Upper lobe of left lung (tissue), 4 donors: Measurements from ENCODE around the gene CPLX1.

Source experiments
- CTCF ChIP-seq, 6 experiments: fragments of 450-650 bp in 4 of 6; fragments of 200-600 bp in 2 of 6; sonication (generic) in 2 of 6; IDR thresholded peaks; one replicate each; pipeline ENCODE4 v1.5.1; 2016 to 2019; ENCODE audit warnings: antibody characterized with exemption in 6 of 6
- EP300 ChIP-seq, 4 donors: sonication (generic); formaldehyde crosslinking; IDR thresholded peaks; one replicate each; pipeline ENCODE4 v1.5.1; 2017; ENCODE audit warnings: antibody characterized with exemption in 4 of 4, control low read depth in 2 of 4
- POLR2A ChIP-seq, 4 donors: fragments of 450-650 bp; IDR thresholded peaks; one replicate each; pipeline ENCODE4 v1.5.1; 2016 to 2017; ENCODE audit warnings: antibody characterized with exemption in 4 of 4, mild to moderate bottlenecking in 2 of 4
- POLR2AphosphoS5 ChIP-seq, 2 donors: sonication (generic); formaldehyde crosslinking; IDR thresholded peaks; one replicate each; pipeline ENCODE4 v1.5.1; 2017; ENCODE audit warnings: antibody characterized with exemption in 2 of 2

- no peak for TF ChIP-seq CTCF (IDR thresholded peaks at IDR 0.05)
- TF ChIP-seq POLR2AphosphoS5 (IDR thresholded peaks at IDR 0.05): no peak
- TF ChIP-seq EP300 (IDR thresholded peaks at IDR 0.05): no peak
- no peak for TF ChIP-seq POLR2A (IDR thresholded peaks at IDR 0.05)
Measured at GRCh38 chr4:836003-836511, 10.1 kb upstream of the CPLX1 start.
